Endothelial cell (in vitro differentiated cells): ENCODE data around the gene E2F2. TPM values are rescaled to one million over a fixed set of nuclear protein-coding genes. Genes with fewer than 3 reads are reported as not detected.
"Not testable (repeated sequence)": the region's sequence is repeated elsewhere in the genome, so short reads cannot be mapped to it uniquely, and the experiment has no call there.

Experiments used
- DNase-seq: peaks from one replicate; pipeline ENCODE4 v3.0.0; 2021; ENCODE audit warnings: low spot score
- H3K27ac Mint-ChIP-seq: one replicate; pipeline ENCODE4 v1.8.0; 2021; ENCODE audit warnings: mixed read lengths, inconsistent platforms; ENCODE audit not compliant: unreplicated experiment
- H3K27me3 Mint-ChIP-seq: one replicate; pipeline ENCODE4 v1.8.0; 2021; ENCODE audit warnings: mild to moderate bottlenecking, moderate library complexity, mixed read lengths, inconsistent platforms; ENCODE audit not compliant: unreplicated experiment
- H3K36me3 Mint-ChIP-seq: one replicate; pipeline ENCODE4 v1.8.0; 2021; ENCODE audit warnings: mild to moderate bottlenecking, low read depth, mixed read lengths, inconsistent platforms; ENCODE audit not compliant: unreplicated experiment
- H3K4me1 Mint-ChIP-seq: one replicate; pipeline ENCODE4 v1.8.0; 2021; ENCODE audit warnings: mild to moderate bottlenecking, mixed read lengths, inconsistent platforms; ENCODE audit not compliant: unreplicated experiment
- H3K4me3 Mint-ChIP-seq: one replicate; pipeline ENCODE4 v1.8.0; 2021; ENCODE audit warnings: mild to moderate bottlenecking, mixed read lengths, inconsistent platforms; ENCODE audit not compliant: unreplicated experiment
- H3K9me3 Mint-ChIP-seq: one replicate; pipeline ENCODE4 v1.8.0; 2021; ENCODE audit warnings: mixed read lengths, inconsistent platforms; ENCODE audit not compliant: unreplicated experiment
- CTCF ChIP-seq: fragments of 200-600 bp; sonication (generic); IDR thresholded peaks from one replicate; pipeline ENCODE4 v1.5.0; 2021; ENCODE audit warnings: antibody characterized with exemption; ENCODE audit not compliant: unreplicated experiment
- total RNA-seq: library from RNA; stranded (reverse); fragmentation: NEBNext Ultra II Directional; extraction: Animal tissue kit (Norgen Biotek cat#: 25700); gene quantifications from one replicate; pipeline ENCODE4 v1.2.1, GENCODE V29; 2021; ENCODE audit not compliant: unreplicated experiment

The E2F2 gene
- total RNA-seq, 1 donor from 2014 or later, result 0.69 TPM

- Mint-ChIP-seq H3K4me3 (no peak overlapping the region), H3K27me3 (no peaks in the 10 kb centered on the region), H3K36me3 (no peaks in the 10 kb centered on the region), H3K9me3 (no peaks in the 10 kb centered on the region), H3K27ac (no peak overlapping the region), H3K4me1 (no peaks in the 10 kb centered on the region)
- DNase-seq, result no peak
- no peak for TF ChIP-seq CTCF
Observed at GRCh38 chr1:23509896-23510295, 21.1 kb downstream of the E2F2 start.

DNA sequence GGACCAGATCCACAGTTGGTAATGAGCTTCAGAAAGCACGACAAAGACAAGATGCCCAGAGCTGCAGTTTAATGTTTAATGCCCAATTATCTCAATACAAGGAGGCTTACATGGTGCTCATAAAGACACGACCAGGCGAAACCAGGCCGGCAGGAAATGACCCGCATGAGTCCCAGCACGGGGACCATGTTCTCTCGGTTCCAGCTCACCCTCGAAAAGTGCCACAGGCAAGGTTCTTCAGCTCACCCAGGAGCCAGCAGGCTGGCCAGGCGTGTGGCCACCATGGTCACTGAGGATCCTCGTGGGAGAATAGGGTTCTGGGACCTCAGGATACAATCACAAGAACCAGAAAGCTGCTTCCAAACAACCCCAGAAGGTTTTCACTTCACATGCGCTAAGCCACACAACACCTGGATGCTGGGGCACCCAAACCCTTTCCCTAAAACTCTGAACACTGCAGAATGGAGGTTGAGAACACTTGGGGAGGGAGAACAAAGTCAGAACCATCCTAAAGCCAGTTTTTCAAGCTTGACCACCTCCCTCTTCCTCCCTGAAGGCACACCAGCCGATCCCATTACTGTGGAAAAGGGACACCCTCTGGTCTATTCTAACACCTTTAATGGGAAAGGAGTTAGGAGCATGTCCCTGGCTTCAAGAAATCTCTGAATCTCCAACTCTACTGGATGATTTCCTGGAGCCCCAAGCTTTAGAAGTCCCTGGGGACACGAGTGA, 24.5 kb downstream of the E2F2 start:
- H3K9me3 Mint-ChIP-seq, result no peaks in the 10 kb centered on the region
- H3K27ac Mint-ChIP-seq, result no peak overlapping the region
- no peaks in the 10 kb centered on the region for H3K4me1 Mint-ChIP-seq
- H3K36me3 Mint-ChIP-seq, result no peaks in the 10 kb centered on the region
- TF ChIP-seq CTCF, result no peak
- H3K4me3 Mint-ChIP-seq, result no peak overlapping the region
- peaks cover 2% of the 10 kb centered on the region for H3K27me3 Mint-ChIP-seq
- DNase-seq, result no peak

DNA sequence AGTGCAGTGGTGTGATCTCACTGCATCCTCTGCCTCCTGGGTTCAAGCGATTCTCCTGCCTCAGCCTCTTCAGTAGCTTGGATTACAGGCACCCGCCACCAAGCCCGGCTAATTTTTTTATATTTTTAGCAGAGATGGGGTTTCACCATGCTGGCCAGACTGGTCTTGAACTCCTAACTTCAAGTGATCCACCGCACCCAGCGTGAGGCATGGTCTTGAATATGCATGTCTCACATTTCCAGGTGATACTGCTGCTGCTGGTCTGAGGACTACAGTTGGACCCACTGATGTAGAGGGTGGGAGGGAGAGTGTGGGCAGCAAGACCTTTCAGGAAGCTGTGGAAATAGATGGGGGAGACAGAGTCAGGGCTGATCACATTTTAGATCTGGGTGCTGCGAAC, 25.2 kb downstream of the E2F2 start:
- H3K4me3 Mint-ChIP-seq, result no peak overlapping the region
- no peaks in the 10 kb centered on the region for H3K36me3 Mint-ChIP-seq
- H3K27me3 Mint-ChIP-seq, result peaks cover 2% of the 10 kb centered on the region
- no peaks in the 10 kb centered on the region for H3K9me3 Mint-ChIP-seq
- H3K4me1 Mint-ChIP-seq, result no peaks in the 10 kb centered on the region
- DNase-seq, result no peak
- no peak overlapping the region for H3K27ac Mint-ChIP-seq
- no peak for TF ChIP-seq CTCF

DNA sequence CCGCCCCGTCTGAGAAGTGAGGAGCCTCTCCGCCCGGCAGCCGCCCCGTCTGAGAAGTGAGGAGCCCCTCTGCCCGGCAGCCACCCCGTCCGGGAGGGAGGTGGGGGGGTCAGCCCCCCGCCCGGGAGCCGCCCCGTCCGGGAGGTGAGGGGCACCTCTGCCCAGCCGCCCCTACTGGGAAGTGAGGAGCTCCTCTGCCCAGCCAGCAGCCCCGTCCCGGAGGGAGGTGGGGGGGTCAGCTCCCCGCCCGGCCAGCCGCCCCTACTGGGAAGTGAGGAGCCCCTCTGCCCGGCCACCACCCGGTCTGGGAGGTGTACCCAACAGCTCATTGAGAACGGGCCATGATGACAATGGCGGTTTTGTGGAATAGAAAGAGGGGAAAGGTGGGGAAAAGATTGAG, 26.9 kb downstream of the E2F2 start:
- H3K9me3 Mint-ChIP-seq, DNase-seq, H3K4me3 Mint-ChIP-seq, H3K27ac Mint-ChIP-seq, H3K4me1 Mint-ChIP-seq, H3K27me3 Mint-ChIP-seq, H3K36me3 Mint-ChIP-seq: not testable (repeated sequence)

GRCh38 chr1:23502951-23503350, 28.1 kb downstream of the E2F2 start:
- peaks cover 2% of the 10 kb centered on the region for H3K27me3 Mint-ChIP-seq
- H3K4me1 Mint-ChIP-seq, result no peaks in the 10 kb centered on the region
- H3K27ac Mint-ChIP-seq, result no peak overlapping the region
- H3K4me3 Mint-ChIP-seq, result no peak overlapping the region
- no peaks in the 10 kb centered on the region for H3K36me3 Mint-ChIP-seq
- no peak for TF ChIP-seq CTCF
- H3K9me3 Mint-ChIP-seq, result no peaks in the 10 kb centered on the region
- DNase-seq, result no peak
